GM10266 (cell line): ENCODE results near the gene TMEM107.

Experiments
- DNase-seq: peaks from one replicate; pipeline ENCODE4 v3.0.0; 2012; ENCODE audit errors: extremely low spot score
- TF ChIP-seq, protein P1 (sequence below): IDR thresholded peaks from 2 replicates; pipeline ENCODE4 v1.5.1; 2012; ENCODE audit warnings: mild to moderate bottlenecking, low read depth; ENCODE audit not compliant: control insufficient read depth, insufficient read depth; ENCODE audit errors: missing control alignments

Gene TMEM107

DNA sequence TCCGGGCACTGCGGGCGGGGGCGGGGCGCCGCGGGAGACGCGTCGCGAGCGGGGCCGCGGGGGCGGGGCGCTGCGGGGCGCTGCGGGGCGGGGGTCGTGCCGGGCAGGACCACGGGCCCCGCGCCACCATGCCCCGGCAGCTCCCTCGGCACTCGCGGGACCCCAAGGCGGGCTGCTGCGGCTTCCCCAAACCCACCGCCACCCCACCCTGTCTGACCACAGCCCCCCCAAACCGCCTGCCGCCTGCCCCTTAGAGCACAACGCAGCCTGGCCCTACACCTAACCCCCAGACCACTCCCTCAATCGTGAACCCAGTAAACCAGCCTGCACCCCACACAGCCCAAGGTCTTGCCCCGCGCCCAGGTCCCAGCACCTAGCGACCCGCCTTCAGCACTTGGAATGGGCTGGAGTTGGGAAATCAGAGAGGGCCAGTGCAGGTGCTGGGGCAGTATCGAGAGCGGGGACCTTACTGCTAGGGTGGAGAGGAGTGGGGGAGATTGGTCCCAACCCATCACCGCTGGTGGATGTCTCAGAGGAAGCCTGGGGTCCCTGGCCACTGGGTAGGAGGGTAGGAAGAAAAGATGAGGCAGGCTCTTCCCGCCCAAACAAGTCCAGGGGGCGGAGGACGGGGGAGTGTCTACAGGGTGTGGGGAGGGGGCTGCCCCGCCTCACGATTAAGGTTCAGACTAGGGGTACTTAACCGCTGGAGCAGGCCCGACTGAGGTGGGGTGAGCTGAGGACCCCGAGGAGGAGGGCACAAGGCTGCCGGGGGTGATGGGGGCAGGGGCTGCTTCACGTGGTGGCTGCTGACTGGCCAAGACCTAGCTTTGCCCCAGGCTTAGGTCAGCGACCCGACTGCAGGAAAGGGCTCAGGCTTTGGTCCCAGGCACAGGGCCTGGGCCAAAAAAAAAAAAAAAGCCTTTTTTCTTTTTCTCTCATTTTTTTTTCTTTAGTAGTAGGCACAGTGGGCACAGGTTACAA lies 12.9 kb downstream of the TMEM107 start:
- DNase-seq = no peak
- TF ChIP-seq, protein P1, sequence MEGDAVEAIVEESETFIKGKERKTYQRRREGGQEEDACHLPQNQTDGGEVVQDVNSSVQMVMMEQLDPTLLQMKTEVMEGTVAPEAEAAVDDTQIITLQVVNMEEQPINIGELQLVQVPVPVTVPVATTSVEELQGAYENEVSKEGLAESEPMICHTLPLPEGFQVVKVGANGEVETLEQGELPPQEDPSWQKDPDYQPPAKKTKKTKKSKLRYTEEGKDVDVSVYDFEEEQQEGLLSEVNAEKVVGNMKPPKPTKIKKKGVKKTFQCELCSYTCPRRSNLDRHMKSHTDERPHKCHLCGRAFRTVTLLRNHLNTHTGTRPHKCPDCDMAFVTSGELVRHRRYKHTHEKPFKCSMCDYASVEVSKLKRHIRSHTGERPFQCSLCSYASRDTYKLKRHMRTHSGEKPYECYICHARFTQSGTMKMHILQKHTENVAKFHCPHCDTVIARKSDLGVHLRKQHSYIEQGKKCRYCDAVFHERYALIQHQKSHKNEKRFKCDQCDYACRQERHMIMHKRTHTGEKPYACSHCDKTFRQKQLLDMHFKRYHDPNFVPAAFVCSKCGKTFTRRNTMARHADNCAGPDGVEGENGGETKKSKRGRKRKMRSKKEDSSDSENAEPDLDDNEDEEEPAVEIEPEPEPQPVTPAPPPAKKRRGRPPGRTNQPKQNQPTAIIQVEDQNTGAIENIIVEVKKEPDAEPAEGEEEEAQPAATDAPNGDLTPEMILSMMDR = no peak

DNA sequence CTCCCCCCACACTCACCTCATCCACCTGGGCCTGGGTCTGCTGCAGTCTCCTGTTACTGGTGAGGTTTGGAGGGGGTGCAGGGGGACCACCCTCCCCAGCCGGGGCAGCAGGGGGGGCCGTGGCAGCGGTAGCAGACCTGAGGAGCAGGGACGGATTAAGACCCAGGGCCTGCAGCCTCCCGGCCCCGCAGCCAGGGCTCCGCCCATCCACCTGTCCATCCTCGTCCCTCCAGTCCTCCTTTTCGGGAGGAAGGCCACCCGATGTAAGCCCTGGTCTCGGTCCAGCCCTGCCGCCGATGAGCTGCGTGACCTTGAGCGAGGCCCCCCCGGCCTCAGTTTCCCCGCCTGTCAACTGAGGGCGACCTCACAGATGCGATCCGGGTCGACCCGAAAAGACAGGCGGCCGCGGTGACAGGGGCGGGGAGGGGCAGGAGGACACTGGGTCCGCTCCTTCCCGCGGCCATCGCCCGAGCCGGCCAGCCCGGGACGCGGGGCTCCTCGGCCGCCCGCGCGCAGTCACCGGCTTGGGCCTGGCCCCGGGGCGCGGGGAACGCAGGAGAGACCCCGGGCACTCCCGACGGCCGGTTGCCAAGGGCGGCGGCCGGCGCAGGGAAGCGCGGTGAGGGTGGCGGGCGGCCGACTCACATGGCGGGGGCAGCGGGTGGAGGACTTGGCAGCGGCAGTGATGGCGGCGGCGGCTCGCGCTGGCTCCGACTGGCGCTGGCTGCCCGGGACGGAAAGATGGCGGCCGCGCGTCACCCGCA lies 13.8 kb downstream of the TMEM107 start, which contains the start of gene VAMP2:
Gene VAMP2 (minus strand): TSS at position 716 of the 764 bp plus-strand sequence. CDS start 69 bp downstream, at position 647.
- TF ChIP-seq, protein P1 = no peak
- DNase-seq = peak; percentile 88

DNA sequence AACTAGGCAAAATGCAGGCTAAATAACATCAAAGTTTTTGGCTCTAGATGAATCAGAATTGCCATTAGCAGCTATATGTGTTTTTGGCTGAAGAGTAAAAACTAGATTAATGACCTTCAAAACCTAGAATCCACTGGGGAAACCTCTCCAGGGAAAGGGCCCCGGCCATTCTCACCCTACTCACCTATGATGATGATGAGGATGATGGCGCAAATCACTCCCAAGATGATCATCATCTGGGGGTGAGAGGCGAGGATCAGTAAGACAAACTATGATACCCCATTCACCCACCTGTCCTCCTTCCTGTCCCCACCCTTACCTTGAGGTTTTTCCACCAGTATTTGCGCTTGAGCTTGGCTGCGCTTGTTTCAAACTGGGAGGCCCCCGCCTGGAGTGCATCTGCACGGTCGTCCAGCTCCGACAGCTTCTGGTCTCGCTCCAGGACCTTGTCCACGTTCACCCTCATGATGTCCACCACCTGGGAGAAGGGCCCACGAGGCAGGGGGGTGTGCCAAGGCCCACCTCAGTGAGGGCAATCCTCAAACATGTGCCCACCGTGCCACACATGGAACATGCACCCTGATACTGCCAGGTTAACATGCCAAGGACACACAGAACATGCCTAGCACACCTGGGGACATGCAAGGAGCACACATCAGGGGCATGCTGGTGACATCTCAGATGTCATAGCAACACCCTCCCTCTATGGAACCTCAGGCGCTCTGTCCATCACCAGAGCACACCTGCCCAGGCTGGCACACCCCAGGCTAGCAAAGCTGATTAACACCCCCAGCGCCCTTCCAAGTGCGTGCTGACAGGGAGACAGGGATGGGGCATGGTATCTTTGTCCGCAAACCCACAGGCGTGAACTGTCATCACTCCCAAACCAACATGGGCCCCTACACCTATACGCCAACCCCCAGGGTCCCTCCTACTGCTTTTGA lies 14.6 kb downstream of the TMEM107 start:
- DNase-seq = no peak
- TF ChIP-seq, protein P1 = no peak

DNA sequence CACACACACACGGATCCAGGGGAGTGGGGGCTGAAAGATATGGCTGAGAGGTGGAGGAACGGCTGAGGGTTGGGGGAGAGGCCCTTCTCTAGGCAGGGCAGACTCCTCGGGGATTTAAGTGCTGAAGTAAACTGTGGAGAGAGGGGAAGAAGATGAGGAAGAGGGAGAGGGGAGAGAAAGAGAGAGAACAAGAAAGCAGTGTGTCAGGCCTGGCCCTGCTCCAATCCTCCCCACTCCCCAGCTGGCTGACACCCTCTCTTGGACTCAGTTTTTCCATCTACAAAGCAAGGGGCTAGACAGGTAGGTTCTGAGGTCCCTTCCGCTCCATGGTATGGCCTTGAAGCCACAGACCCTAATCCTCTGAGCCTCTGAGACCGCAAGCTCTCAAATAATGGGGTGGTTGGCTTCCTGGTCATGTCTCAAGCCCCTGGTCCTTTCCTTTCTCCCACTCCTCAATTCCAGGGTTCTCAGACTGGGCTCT lies 15.4 kb downstream of the TMEM107 start:
- TF ChIP-seq, protein P1 = no peak

DNA sequence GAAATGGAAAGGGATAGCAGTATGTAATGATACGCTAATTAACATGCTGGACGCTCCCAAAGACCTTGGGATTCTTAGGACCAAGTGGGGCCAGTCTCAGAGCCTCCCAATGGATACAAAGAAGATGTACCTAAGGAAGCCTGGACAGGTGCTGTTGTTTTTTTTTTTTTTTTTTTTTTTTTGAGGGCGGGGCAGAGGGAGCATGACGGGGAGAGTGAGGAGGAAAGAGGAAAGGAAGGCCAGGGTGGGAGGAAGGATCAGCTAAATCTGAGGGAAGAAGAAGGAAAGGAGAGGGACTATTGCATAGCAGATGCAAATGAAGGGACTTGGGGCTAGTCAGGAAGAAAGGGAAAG lies 16.0 kb downstream of the TMEM107 start:
- TF ChIP-seq, protein P1 = no peak
- no peak for DNase-seq

More for the DNA sequence above, 15.4 kb downstream of the TMEM107 start:
- no peak for DNase-seq

DNA sequence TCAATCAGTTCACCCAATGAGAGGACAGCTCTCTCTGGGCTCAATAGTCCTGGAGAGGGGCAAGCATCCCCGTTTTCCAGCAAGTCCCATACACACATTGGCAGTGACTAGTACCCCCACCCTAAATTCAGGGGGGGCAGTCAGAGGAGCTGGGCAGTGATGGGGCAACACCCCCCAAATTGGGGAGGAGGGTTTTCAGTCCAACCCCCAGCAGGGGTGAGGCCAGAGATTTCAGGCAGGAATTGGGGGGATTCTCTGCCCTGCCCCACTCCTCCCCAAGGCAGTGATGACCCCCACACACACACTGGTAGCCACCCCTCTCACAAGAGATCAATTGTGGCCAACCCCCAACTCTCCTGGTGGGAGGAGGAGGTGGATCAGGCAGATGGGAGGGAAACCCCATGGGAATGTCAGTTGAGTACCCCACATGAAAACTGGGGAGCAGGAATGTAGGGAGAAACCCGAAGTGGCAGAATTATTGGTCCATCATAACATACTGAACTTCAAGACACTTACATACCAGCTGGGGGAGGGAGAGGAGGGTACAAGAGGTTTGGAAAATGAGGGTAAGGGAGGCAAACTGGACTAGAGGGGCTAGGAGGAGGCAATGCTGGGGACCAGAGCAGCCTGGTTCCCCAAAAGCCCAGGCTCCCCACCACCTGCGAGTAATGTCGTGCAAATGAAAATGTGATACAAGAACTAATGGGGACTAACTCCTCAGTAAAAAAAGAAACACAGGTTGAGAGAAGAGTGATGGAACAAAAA lies 16.5 kb downstream of the TMEM107 start:
- TF ChIP-seq, protein P1 = no peak
- no peak for DNase-seq
